Omental fat pad (tissue), 4 donors: ENCODE measurements around the gene ELL2. TPM values are rescaled to one million over a fixed set of nuclear protein-coding genes. Genes with fewer than 3 reads are reported as not detected.

Experiments used
- ATAC-seq: fragments of 150-250 bp; one replicate; pipeline ENCODE4 v1.9.1; 2016; ENCODE audit warnings: mild to moderate bottlenecking, moderate library complexity; ENCODE audit not compliant: low FRiP score
- DNase-seq: peaks from one replicate; pipeline ENCODE4 v3.0.0-alpha.2; 2019; ENCODE audit warnings: low spot score
- CTCF ChIP-seq, 3 donors: fragments of 450-650 bp; IDR thresholded peaks; one replicate each; pipeline ENCODE4 v1.5.1; 2016 to 2017; ENCODE audit warnings: antibody characterized with exemption in 3 of 3, mild to moderate bottlenecking in 3 of 3, moderate library complexity in 2 of 3
- total RNA-seq, 4 donors: library from RNA; depleted of rRNA; stranded (reverse); fragments of >200 nt; gene quantifications; one replicate each; pipeline ENCODE4 v1.1.0, GENCODE V29; 2016

The ELL2 gene
- total RNA-seq, 4 donors from 2014 or later = 64.3 to 318 (median 121) TPM

DNA sequence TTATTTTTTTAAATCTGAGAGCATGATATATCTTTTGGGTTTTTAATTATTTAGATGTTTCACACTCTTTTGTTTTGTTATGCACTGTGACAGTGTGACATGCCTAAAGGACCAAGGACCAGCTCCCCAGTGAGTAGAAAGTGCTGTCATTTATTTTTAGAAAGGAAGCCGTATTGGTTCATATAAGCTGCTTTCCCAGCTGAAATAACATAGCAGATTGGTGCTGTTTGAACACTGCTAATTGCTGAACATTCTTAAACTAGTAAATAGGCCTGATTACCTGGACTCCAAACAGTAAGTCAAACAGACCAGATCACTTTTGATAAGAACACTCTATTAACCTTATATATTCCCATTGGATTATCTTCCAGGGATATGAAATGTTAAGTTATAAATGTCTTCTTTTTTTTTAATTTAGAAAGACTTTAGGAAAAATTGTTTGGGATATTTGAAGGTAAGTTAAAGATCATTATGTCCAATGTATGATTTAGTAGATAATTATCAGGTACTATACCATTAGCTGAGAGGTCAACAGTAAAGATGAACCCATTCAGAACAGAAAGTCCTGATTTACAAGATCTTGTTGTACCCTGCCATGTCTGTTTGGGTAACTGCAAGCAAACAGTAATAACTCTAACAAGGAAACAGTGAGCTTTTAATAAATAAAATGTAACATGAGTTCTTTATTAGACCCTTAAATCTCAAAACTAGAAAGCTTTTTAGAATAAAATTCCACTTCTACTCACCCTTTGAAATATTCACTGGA is 27.8 kb upstream of the ELL2 start:
- no peak for ATAC-seq
- no peak for TF ChIP-seq CTCF (IDR thresholded peaks at IDR 0.05)
- no peak for DNase-seq

- ATAC-seq (no peak), DNase-seq (no peak)
- no peak for TF ChIP-seq CTCF (IDR thresholded peaks at IDR 0.05)
Measured at GRCh38 chr5:95988877-95989276, 27.2 kb upstream of the ELL2 start.

DNA sequence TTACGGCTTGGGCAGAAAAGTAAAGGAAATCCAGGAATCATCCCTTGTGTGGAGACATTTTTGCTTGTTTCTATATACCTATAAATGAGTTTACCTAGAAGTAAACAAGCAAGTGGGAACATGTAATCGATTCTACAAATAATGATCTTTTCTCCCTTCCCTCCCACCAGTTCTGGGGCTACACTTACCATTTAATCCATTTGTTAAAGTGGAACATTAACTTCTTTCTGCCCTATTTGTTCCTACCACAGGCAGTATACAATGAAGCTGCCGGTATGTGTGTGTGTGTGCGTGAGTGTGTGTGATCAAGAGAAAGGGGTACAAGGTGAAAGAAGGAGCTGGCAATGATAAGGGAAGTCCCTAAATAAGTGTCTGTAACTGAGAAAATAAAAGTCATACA is 26.4 kb upstream of the ELL2 start:
- ATAC-seq (no peak), DNase-seq (no peak)
- TF ChIP-seq CTCF (IDR thresholded peaks at IDR 0.05) = no peak

DNA sequence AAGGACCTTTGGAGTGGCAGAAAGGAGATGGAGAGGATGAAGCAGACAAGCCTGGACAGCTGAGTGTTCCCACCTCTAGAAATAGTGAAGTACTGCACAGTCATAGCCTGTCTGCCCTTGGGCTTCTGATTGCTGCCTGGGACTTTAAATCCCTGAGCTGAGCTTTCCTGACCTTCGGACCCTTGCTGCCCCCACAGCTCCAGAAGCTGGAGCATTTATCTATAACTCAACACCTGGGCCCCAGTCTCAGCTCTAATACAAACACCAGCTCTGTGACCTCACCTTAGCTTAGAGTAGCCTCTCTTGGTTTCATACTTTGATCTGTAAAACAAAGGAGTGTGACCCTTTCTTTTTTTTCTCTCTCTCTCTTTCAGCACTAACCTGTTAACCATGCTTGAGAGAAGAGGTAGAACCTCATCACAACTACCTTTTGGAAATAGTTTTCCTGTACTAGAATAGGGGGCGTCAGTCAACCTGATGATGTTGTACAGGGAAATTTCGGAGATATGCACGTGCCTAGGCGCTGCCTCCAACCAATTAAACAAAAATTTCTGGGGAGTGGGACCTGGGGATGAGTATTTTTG is 25.4 kb upstream of the ELL2 start:
- no peak for TF ChIP-seq CTCF (IDR thresholded peaks at IDR 0.05)
- DNase-seq (no peak), ATAC-seq (no peak)

DNA sequence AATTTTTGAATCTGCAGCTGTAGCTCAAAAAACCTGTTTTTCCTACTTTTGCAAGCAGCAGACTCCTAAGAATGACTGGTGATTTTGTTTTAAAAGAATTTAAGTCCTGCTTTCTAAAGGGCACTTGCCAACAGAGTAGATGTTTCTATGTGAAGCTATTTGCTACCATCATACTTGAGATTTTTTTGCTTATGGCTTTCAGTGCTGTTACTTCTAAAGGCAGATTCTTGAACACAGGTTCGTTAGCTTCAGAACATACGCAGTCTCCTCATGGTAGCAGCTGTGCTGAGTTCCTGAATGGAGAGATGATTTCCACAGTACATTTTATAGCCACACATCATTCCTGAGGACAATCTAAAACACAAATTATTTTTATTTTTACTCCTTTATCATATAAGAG is 24.4 kb upstream of the ELL2 start:
- no peak for ATAC-seq

GRCh38 chr5:95985249-95985648 is 23.6 kb upstream of the ELL2 start:
- ATAC-seq = no peak
- TF ChIP-seq CTCF (IDR thresholded peaks at IDR 0.05) = no peak
- DNase-seq = no peak

More for the DNA sequence above, 24.4 kb upstream of the ELL2 start:
- TF ChIP-seq CTCF (IDR thresholded peaks at IDR 0.05) = no peak
- no peak for DNase-seq
